NCI-H2227 treated with DMSO at 0.1 percent for 48 hours (cell line): ENCODE measurements around the gene ARGLU1.

Source experiments
- DNase-seq: peaks from one replicate; lab custom pipeline; 2025; lab: John Stamatoyannopoulos, UW

ARGLU1 gene

GRCh38 chr13:106586648-106587166 is 18.8 kb upstream of the ARGLU1 start:
- DNase-seq: no peak

- DNase-seq: no peak
Observed at GRCh38 chr13:106581225-106581624, 13.3 kb upstream of the ARGLU1 start.

DNA sequence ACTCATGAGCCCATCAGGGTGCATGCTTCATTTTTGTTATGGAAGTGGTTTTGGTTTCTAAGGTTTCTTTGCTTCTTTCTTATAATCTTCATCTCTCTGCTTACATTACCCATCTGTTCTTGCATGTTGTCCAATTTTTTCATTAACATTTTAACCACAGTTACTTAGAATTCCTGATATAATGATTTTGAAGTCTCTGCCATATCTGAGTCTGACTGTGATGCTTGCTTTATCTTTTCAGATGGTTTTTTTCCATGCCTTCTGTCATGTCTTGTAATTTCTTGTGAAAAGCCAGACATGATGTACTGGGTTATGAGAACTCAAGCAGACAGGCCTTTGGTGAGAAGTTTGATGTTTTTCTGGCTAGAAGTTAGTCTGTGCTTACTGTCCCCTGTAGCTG is 8.0 kb upstream of the ARGLU1 start:
- DNase-seq: no peak

DNA sequence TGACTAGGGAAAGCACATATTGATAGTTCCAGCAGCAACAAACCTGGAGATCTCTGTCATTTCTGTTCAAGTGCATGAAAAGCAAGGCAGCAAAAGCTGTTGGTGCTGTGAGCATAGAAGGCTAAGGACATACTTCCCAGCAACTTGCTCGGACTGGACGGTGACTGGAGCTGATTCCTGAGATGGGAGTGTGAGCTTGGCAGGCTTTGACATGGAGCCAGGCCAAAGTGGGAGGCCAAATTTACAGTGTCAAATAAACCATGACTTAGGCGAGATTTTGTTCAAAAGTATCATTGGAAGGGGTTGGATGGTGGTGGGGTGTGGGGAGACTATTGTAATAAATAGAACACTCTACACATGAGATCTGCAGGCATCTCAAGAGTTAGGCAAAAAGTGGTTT is 5.9 kb upstream of the ARGLU1 start:
- DNase-seq: no peak

- DNase-seq: no peak
Observed at GRCh38 chr13:106573284-106573846, 5.4 kb upstream of the ARGLU1 start.

DNA sequence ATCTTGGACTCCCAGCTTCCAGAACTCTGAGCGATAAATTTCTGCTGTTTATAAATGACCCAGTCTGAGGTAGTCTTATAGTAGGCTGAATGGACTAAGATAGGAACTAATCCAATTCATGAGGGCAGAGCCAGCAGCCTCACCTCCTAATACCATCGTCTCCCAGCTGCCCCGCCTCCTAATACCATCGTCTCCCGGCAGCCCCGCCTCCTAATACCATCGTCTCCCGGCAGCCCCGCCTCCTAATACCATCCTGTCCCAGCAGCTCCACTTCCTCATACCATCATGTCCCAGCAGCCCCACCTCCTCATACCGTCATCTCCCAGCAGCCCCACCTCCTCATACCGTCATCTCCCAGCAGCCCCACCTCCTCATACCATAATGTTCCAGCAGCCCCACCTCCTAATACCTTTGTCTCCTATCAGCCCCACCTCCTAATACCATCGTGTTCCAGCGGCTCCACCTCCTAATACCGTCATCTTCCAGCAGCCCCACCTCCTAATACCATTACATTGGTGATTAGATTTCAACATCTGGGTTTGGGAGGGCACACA is 2.4 kb upstream of the ARGLU1 start:
- DNase-seq: peak; percentile 77

- no peak for DNase-seq
Observed at GRCh38 chr13:106569233-106570095, 1.5 kb upstream of the ARGLU1 start.

DNA sequence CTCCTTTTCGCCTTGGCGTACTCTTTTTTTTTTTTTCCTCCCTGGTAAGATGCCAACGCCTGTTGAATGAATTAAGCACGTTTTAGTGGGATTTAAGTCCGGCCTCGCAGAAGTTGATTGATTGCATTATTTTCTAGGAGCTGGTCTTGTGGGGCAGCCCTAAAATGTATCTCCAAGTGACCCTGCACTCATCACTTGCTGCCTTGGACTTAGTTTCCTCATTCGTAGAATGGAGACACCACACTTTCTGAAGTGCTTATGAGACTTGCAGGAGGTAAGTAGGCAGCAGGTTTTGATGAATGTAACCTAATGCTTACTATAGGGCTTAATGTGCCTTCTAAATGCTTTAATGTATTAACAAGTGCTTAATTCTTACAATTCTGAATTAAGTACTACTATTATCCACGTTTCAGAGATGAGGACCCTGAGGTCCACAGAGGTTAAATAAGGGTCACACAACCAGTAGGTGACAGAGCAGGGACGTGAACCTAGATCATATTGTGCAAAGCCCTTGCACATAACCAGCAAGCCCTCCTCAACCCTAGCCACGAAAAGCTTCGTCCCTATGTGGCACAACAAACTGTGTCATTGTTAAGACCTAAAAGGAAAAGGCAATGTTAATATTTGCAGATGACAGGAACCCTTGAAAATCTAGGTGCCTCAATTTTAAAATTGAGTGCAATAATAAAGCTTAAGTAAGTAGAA is 514 bp upstream of the ARGLU1 start:
- no peak for DNase-seq

DNA sequence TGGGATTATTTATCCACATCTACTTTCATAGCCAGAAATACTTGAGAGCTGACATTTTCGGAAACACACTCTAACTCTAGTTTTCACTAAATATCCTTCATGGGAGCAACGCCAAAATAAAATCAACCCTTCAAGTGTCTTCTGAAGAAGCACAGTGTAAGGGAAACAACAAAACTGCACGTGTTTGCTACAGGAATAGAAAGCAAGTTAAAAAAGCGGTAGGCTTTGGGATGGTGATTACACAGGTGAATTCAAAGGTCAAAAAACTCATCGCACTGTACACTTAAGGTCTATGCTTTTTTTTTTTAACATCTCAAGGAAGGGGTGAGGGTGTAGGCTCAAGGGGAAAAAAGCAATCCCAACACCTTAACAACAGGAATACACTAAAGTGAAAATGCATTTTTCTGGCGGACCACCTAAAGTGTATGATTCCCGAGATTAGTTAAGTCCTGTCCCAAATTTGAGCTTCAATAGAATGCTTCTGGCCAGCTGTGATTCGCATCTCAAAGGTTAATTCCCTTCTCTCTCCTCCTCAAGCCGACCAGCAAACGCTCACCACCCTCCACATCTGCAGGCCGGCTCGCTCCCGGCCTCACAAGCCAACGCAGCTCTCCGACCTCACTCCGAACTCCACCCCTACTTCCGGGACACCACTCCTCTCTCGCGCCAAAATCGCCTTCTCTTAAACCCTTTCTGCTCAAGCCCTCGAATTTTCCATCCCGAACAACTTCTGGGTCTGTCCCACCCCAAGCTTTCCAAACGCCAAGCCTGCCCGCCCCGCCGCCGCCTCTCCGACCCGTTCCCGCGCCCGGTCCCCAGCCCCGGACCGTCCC is 1.1 kb downstream of the ARGLU1 start:
- peak; percentile 22 for DNase-seq

GRCh38 chr13:106565127-106565775 is 2.7 kb downstream of the ARGLU1 start:
- DNase-seq: no peak

- DNase-seq: no peak
Observed at GRCh38 chr13:106562301-106562700, 5.6 kb downstream of the ARGLU1 start.

DNA sequence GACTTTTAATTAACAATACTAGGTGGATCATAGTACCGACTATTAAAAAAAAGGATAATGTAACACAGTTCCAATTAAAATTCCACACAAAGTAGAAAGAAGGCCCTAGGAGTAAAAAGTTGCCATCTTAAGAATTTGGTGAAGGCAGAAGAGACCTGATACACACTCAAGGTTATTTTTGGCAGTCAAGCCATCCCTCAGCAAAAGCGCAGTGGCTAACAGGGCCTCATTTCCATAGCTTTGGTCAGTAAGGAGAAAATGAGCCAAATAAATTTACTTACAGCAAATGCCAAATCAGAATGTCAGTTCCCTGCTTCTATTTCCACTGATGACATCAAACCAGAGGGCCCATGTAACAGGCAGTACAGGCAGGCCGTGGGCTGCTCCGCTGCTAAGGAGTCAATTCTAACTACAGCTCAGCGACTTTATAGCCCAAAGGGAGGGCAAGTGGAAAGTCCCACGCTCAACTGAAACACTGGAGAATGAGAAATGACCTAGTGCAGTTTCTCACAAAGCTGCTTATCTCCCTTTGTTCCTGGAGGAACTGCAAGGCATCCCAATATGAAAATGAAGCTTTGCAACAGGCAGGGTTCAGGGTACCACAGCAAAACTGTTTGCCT is 6.3 kb downstream of the ARGLU1 start:
- no peak for DNase-seq

GRCh38 chr13:106560821-106561220 is 7.1 kb downstream of the ARGLU1 start:
- DNase-seq: no peak

- no peak for DNase-seq
Observed at GRCh38 chr13:106558527-106558926, 9.4 kb downstream of the ARGLU1 start.

DNA sequence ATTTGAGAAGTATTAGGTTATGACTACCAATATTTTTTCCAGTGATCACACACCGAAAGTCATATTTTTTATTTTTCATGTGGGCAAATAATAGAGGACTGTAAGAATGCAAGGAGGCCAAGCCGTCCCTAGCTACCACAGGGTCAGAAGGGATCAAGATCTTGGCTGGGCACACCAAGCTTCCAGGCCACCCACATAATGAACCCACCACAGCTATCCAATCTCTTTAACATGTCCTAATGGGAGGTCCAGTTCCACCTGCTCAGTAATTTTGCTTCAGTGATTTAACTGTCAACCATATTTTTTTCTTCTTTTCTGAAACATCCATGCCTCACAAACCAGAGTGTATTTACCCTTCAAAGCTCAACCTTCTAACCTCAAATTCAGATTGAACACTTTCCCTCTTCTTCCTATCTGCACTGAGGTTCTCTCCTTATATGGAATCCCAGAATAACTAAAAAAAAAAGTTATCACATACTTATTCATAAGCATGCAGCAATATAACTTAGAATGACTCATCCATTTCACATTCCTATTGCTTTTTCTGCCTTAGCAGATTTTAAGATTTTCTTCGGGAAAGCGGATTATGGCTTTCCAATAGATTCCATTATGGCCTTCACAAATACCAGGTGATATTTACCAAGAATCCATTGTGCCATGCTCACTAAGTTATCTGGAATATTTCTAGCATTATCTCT is 12.2 kb downstream of the ARGLU1 start:
- no peak for DNase-seq

- no peak for DNase-seq
Observed at GRCh38 chr13:106551751-106552150, 16.2 kb downstream of the ARGLU1 start.

DNA sequence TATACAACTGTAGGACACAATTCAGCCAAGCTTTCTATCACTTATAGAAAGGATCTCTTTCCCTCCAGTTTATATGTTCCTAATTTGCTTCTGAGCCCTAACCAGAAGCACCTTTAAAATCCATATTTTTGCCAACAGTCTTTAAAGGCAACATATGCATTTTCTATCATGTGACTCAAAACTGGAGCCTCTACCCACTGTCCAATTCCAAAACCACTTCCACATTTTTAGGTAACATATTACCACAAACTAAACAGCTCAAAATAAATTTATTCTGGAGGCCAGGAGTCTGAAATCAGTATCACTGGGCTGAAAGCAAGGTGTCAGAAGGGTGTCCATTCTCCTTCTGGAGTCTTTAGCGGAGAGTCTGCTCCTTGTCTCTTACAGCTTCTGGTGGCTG is 16.6 kb downstream of the ARGLU1 start:
- no peak for DNase-seq

DNA sequence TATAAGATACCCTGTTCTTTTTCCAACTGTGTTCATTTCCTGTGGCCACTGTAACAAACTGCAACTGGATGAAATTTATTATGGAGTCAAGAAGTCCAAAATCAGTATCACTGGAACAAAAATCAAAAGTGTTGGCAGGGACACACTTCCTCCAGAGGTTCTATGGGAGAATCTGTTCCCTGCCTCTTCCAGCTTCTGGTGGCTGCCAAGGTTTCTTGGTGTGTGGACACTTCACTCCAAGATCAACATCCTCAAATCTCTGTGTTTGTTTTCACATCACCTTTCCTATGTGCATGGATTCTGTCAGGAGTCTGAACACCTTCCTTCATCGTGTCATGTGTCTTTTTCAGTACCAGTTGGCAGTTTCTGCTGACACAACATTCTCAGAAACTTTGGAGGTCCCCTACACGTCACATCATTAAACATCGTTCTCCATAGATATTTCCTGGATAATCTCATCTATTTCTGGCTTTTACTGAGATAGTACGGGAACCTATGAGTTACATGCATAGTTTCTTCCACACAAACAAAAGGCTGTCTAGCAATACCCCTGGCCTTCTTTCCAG is 17.3 kb downstream of the ARGLU1 start:
- no peak for DNase-seq

DNA sequence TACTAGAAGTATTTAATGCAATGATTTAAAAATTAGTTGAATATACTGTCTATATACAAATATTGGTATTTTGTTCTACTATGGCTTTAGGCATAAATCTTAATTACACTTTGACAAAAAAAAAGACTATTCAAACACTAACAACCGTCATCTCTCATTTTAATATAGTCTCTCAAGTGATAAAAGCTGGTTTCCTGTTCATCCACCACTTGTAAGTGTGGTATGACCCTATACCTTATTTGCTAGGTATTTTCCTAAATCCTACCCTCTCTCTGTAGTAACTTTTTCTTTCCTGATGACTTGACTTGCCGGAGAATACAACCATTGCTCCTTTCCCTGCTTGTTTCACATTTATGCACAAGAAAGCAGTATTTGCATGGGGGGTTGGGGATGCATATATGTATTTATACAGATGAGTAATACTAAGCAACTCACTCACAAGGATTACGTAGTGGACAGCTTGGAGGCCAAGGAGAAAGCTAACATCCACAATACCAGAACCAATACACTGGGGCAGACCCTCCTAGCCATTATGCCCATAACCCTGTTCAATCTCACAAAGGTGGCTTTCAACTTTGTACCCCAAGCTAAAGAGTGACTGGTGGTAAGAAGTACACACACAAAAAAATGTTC is 19.8 kb downstream of the ARGLU1 start:
- DNase-seq: no peak
